GM11168 (cell line): ENCODE results near the gene DDX6.

Experiments
- in situ Hi-C: fragments of 300-500 bp; cut with MboI; formaldehyde crosslinking; loops from one replicate; pipeline ENCODE4 v1.12.0; 2022; ENCODE audit warnings: low sequenced_read_pairs; ENCODE audit not compliant: unreplicated experiment

DDX6 gene

GRCh38 chr11:118706546-118706825, 84.5 kb downstream of the DDX6 start:
- in situ Hi-C loops, result loop anchor here (5.0 kb wide), 1 partner anchor 36 kb away; no protein-coding TSS in a partner anchor

GRCh38 chr11:118705791-118706545, 85.0 kb downstream of the DDX6 start:
- in situ Hi-C loops, result loop anchor here (5.0 kb wide), 1 partner anchor 36 kb away; no protein-coding TSS in a partner anchor

GRCh38 chr11:118705111-118705741, 85.7 kb downstream of the DDX6 start:
- in situ Hi-C loops, result loop anchor here (5.0 kb wide), 1 partner anchor 37 kb away; no protein-coding TSS in a partner anchor

- in situ Hi-C loops, result no loop called here
Measured at GRCh38 chr11:118703563-118704106, 87.3 kb downstream of the DDX6 start.

- in situ Hi-C loops, result loop anchor here (10.0 kb wide), 1 partner anchor 255 kb away; the partner anchor contains the start of gene UPK2
Measured at GRCh38 chr11:118699506-118700220, 91.3 kb downstream of the DDX6 start.
